ENCODE results near the gene CNPY3. TPM values are rescaled to one million over a fixed set of nuclear protein-coding genes. Genes with fewer than 3 reads are reported as not detected.

The CNPY3 gene
- polyA plus RNA-seq, 2 of the 4 experiments (the other 2 are of a cell fraction), result 30.3 to 38.5 TPM

DNA sequence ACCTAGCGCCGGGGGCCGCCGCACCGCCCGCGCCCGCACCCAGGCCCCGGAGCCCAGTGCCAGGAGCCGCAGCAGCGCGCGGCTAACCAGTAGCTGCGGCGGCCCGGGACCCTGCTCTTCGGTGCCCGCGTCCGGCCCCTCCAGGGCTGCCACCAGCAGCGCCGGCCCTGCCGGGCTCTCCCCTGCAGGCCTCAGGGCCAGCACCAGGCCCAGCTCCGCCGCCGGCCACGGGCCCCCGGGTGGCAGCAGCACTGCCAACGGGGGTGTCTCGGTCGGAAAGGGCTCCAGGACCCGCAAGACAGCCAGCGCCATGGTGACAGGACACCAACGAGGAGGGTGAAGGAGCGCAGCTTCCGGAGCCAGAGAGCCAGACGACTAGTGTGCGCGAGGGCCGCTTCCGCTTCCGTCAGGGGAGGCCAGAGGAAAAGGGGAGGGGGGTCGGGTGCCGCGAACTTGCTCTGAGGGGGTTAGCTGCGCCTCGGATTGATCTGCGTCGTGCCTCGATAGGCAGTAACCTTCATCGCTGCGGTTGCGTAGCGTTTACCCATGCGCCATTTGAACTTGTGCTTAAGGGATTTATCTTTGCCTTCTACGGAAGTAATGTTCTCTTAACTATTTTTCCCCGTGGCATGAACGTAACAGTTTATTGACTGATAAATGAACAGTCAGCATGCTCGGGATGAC lies 49.7 kb downstream of the CNPY3 start, which contains the start of gene PEX6:
TSS of gene PEX6 (minus strand) at position 343 of the 684 bp plus-strand sequence. CDS start at position 312, 31 bp downstream.
- 3% methylated on average over 13 of the region's 59 CpGs for WGBS (ENCODE audit: missing lambda C conversion rate)
- ChIA-PET POLR2A (interaction anchor here (0.6 to 1.7 kb wide), 5 partner anchors 14 to 100 kb away, joined by 3 to 9 read pairs (median 4); partner anchors contain the start of genes CNPY3, KLC4, KLHDC3 and MEA1), CTCF (interaction anchor here (0.9 to 2.8 kb wide), 3 partner anchors 9 to 165 kb away, joined by 4 to 6 read pairs (median 4); no protein-coding TSS in a partner anchor)
- TF ChIP-seq POLR2A (IDR thresholded peaks at IDR 0.05; ENCODE audit: low read length), result peak; percentile 79
- no peak for TF ChIP-seq REST (IDR thresholded peaks at IDR 0.05)
- TF ChIP-seq FOSL2 (IDR thresholded peaks at IDR 0.05), result no peak
- TF ChIP-seq FOSL2 (CRISPR knock-in tag; IDR thresholded peaks at IDR 0.05), result no peak
- no peak for TF ChIP-seq EP300 (IDR thresholded peaks at IDR 0.05)
- no peak for TF ChIP-seq ZNF302 (CRISPR knock-in tag; IDR thresholded peaks at IDR 0.05)
- TF ChIP-seq, protein P1, sequence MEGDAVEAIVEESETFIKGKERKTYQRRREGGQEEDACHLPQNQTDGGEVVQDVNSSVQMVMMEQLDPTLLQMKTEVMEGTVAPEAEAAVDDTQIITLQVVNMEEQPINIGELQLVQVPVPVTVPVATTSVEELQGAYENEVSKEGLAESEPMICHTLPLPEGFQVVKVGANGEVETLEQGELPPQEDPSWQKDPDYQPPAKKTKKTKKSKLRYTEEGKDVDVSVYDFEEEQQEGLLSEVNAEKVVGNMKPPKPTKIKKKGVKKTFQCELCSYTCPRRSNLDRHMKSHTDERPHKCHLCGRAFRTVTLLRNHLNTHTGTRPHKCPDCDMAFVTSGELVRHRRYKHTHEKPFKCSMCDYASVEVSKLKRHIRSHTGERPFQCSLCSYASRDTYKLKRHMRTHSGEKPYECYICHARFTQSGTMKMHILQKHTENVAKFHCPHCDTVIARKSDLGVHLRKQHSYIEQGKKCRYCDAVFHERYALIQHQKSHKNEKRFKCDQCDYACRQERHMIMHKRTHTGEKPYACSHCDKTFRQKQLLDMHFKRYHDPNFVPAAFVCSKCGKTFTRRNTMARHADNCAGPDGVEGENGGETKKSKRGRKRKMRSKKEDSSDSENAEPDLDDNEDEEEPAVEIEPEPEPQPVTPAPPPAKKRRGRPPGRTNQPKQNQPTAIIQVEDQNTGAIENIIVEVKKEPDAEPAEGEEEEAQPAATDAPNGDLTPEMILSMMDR (IDR thresholded peaks at IDR 0.05), result no peak
- no peak for TF ChIP-seq HES2 (IDR thresholded peaks at IDR 0.05)
- no peak for TF ChIP-seq GATA3 (IDR thresholded peaks at IDR 0.05; ENCODE audit: borderline replicate concordance)
- TF ChIP-seq, protein P2, sequence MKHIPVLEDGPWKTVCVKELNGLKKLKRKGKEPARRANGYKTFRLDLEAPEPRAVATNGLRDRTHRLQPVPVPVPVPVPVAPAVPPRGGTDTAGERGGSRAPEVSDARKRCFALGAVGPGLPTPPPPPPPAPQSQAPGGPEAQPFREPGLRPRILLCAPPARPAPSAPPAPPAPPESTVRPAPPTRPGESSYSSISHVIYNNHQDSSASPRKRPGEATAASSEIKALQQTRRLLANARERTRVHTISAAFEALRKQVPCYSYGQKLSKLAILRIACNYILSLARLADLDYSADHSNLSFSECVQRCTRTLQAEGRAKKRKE (CRISPR knock-in tag; IDR thresholded peaks at IDR 0.05; ENCODE audit: low read depth), result no peak
- TF ChIP-seq CEBPB (IDR thresholded peaks at IDR 0.05), result no peak
- TF ChIP-seq JUN (IDR thresholded peaks at IDR 0.05), result peak in 1 of 2 experiments; percentile 56; a peak in 4 of 5 replicates
- TF ChIP-seq FOSB (CRISPR knock-in tag; IDR thresholded peaks at IDR 0.05), result no peak
- peak; percentile 34; the same call in 2 of the 3 replicates for TF ChIP-seq BCL3 (IDR thresholded peaks at IDR 0.05)
- TF ChIP-seq MAX (IDR thresholded peaks at IDR 0.05), result peak; percentile 71
- no peak for TF ChIP-seq CHD2 (IDR thresholded peaks at IDR 0.05; ENCODE audit: low read length, partially characterized antibody)
- TF ChIP-seq MAFK (IDR thresholded peaks at IDR 0.05; ENCODE audit: partially characterized antibody), result peak; percentile 29
- TF ChIP-seq KDM5A (IDR thresholded peaks at IDR 0.05), result no peak
- no peak for TF ChIP-seq MYC (IDR thresholded peaks at IDR 0.05; ENCODE audit: borderline replicate concordance, low read length)
- TF ChIP-seq BHLHE40 (IDR thresholded peaks at IDR 0.05; ENCODE audit: low read depth, low read length), result no peak
- no peak for TF ChIP-seq RAD21 (conservative IDR thresholded peaks at IDR 0.05 in 1 of 2, IDR thresholded peaks at IDR 0.05 in 1 of 2)
- TF ChIP-seq USF2 (IDR thresholded peaks at IDR 0.05), result no peak
- 0 out of 2 replicates have a peak, but pooled peaks have one; percentile 42 for TF ChIP-seq RFX5 (IDR thresholded peaks at IDR 0.05)
- TF ChIP-seq MAZ (IDR thresholded peaks at IDR 0.05; ENCODE audit: borderline replicate concordance, low read depth, low read length), result no peak
- TF ChIP-seq CBX2 (IDR thresholded peaks at IDR 0.05; ENCODE audit: borderline replicate concordance, low read depth), result no peak
- no peak for TF ChIP-seq EHF (CRISPR knock-in tag; IDR thresholded peaks at IDR 0.05)
- peak; percentile 69; the same call in 1 of the 2 replicates for TF ChIP-seq PHF8 (IDR thresholded peaks at IDR 0.05; ENCODE audit: borderline replicate concordance, low read depth)
- TF ChIP-seq CBX8 (IDR thresholded peaks at IDR 0.05), result no peak
- TF ChIP-seq E2F6 (IDR thresholded peaks at IDR 0.05; ENCODE audit: borderline replicate concordance, low read depth), result peak; percentile 38; the same call in 1 of the 2 replicates
- Histone ChIP-seq H3K9me3 (no peaks in the 10 kb centered on the region), H3K27ac (peak within 1 kb of the TSS; percentile 92 to 94), H3K4me1 (peaks cover 7% of the 10 kb centered on the region; the same call in 1 of the 3 replicates), H3K4me3 (peak within 1 kb of the TSS; percentile 99), H3K4me2 (peak within 1 kb of the TSS; percentile 92)
- DNase-seq (ENCODE audit: low read depth in 1 of 2, low spot score in 1 of 2) (peak; percentile 76 to 84), FAIRE-seq (no peak), ATAC-seq (peak; percentile 92 to 94)
